Measurements from ENCODE around the gene SPCS2. TPM values are rescaled to one million over a fixed set of nuclear protein-coding genes. Genes with fewer than 3 reads are reported as not detected.

Gene SPCS2
- total RNA-seq, 1 experiment from 2014 or later: 175 TPM

DNA sequence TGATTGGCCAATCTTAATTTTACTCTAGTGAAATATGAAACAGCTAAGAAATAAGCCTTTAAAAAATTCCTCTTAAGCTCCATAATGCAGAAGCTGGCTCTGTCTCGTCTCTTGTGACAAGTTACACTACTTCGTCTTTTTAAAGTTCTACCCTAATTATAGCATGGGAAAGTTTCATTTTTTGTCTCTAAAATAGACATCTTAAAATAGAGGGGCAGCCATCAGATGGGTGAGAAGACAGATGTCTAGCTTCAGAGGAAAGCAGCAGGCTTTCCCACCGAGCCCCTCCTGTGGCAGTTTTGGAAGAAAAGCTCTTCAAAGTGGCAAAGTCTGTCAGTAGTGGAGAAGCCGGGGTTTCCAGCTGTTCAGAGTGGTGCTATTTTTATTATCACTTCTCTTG is 39.7 kb upstream of the SPCS2 start:
- H3K27ac ChIP-seq: no peak overlapping the region
- H3K79me2 ChIP-seq (ENCODE audit: low read depth): no peaks in the 10 kb centered on the region
- no peak for TF ChIP-seq EZH2 (IDR thresholded peaks at IDR 0.05; ENCODE audit: low read depth)
- TF ChIP-seq, protein P1, sequence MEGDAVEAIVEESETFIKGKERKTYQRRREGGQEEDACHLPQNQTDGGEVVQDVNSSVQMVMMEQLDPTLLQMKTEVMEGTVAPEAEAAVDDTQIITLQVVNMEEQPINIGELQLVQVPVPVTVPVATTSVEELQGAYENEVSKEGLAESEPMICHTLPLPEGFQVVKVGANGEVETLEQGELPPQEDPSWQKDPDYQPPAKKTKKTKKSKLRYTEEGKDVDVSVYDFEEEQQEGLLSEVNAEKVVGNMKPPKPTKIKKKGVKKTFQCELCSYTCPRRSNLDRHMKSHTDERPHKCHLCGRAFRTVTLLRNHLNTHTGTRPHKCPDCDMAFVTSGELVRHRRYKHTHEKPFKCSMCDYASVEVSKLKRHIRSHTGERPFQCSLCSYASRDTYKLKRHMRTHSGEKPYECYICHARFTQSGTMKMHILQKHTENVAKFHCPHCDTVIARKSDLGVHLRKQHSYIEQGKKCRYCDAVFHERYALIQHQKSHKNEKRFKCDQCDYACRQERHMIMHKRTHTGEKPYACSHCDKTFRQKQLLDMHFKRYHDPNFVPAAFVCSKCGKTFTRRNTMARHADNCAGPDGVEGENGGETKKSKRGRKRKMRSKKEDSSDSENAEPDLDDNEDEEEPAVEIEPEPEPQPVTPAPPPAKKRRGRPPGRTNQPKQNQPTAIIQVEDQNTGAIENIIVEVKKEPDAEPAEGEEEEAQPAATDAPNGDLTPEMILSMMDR (conservative IDR thresholded peaks at IDR 0.05): no peak
- ChIA-PET CTCF (interaction anchor here (0.6 kb wide), 1 partner anchor 340 kb away, joined by 4 read pairs; no protein-coding TSS in a partner anchor), POLR2A (ENCODE audit: unreplicated experiment) (no interaction called here)
- no peaks in the 10 kb centered on the region for H4K20me1 ChIP-seq (ENCODE audit: insufficient read depth)
- no TSS peak for BruUV-seq (replicated peaks)
- H3K36me3 ChIP-seq (ENCODE audit: low read depth): no peaks in the 10 kb centered on the region
- no peak overlapping the region for H2AFZ ChIP-seq
- H3K27me3 ChIP-seq (ENCODE audit: insufficient read depth, low read depth): no peaks in the 10 kb centered on the region
- H3K4me1 ChIP-seq (replicated peaks; ENCODE audit: insufficient read depth): no peaks in the 10 kb centered on the region
- no peak for DNase-seq
- no peak overlapping the region for H3K4me3 ChIP-seq
- no peaks in the 10 kb centered on the region for H3K9me3 ChIP-seq (ENCODE audit: insufficient read depth, low read depth)
- no peaks in the 10 kb centered on the region for H3K9me2 ChIP-seq (ENCODE audit: insufficient read depth)
- H3K4me2 ChIP-seq: no peak overlapping the region
- intact Hi-C loops (cut with micrococcal nuclease; ENCODE audit: unreplicated experiment): no loop called here
- H3F3A ChIP-seq (ENCODE audit: insufficient read depth, low read depth): no peaks in the 10 kb centered on the region

DNA sequence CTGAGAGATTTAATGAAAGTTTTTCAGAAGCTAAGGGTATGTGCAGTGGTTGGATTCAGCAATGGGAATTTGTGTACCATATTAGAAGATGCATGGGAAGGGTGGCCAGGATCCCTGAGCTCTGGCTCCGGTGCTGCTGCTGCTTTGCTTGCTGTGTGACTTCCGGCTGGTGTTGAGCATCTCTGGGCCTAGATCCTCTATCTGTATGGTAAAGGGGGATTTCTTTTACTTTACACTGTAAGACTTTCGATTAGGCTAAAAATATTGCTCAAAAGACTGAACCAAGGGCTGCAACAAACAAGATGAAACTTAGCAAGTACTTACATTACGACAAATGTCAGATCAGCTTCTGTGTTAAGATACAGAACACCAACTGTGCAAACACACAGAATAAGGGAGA is 39.3 kb upstream of the SPCS2 start:
- intact Hi-C loops (cut with micrococcal nuclease; ENCODE audit: unreplicated experiment): no loop called here
- no peaks in the 10 kb centered on the region for H3K9me3 ChIP-seq (ENCODE audit: insufficient read depth, low read depth)
- no peaks in the 10 kb centered on the region for H3K79me2 ChIP-seq (ENCODE audit: low read depth)
- no peaks in the 10 kb centered on the region for H3K4me1 ChIP-seq (replicated peaks; ENCODE audit: insufficient read depth)
- H4K20me1 ChIP-seq (ENCODE audit: insufficient read depth): no peaks in the 10 kb centered on the region
- H3K36me3 ChIP-seq (ENCODE audit: low read depth): no peaks in the 10 kb centered on the region
- H3K4me3 ChIP-seq: no peak overlapping the region
- H3K9me2 ChIP-seq (ENCODE audit: insufficient read depth): no peaks in the 10 kb centered on the region
- no peak overlapping the region for H3K4me2 ChIP-seq
- H3K27ac ChIP-seq: no peak overlapping the region
- no peaks in the 10 kb centered on the region for H3F3A ChIP-seq (ENCODE audit: insufficient read depth, low read depth)
- no peak for DNase-seq
- BruUV-seq (replicated peaks): no TSS peak
- ChIA-PET POLR2A (ENCODE audit: unreplicated experiment) (no interaction called here), CTCF (no interaction called here)
- H2AFZ ChIP-seq: no peak overlapping the region
- no peaks in the 10 kb centered on the region for H3K27me3 ChIP-seq (ENCODE audit: insufficient read depth, low read depth)
- TF ChIP-seq EZH2 (IDR thresholded peaks at IDR 0.05; ENCODE audit: low read depth): no peak
- TF ChIP-seq, protein P1 (conservative IDR thresholded peaks at IDR 0.05): no peak

DNA sequence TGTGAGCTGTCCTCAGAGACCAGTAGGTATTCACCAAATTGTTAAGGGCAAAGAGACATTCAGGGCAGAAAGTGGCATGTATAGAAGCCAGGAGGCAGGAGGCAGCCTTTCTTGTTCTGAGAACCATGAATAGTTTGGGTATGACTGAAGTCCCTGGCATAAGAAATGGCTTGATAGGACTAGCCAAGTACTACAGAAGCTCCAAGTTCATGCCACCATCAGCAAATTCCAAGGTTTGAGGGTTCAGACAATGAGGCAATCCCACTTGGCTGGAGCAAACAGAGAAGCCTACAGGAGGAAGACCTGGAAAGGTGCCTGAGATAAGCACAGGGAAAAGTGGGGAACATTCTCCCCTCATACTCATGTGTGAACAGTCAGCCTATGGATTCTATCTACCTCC is 25.9 kb upstream of the SPCS2 start:
- BruUV-seq (replicated peaks): no TSS peak
- ChIA-PET CTCF (interaction anchor here (0.6 kb wide), 2 partner anchors 348 to 1094 kb away, joined by 3 to 4 read pairs; no protein-coding TSS in a partner anchor), POLR2A (ENCODE audit: unreplicated experiment) (no interaction called here)
- Histone ChIP-seq H3K27me3 (ENCODE audit: insufficient read depth, low read depth) (no peaks in the 10 kb centered on the region), H3K9me3 (ENCODE audit: insufficient read depth, low read depth) (no peaks in the 10 kb centered on the region), H3K9me2 (ENCODE audit: insufficient read depth) (no peaks in the 10 kb centered on the region), H4K20me1 (ENCODE audit: insufficient read depth) (no peaks in the 10 kb centered on the region), H3K4me3 (no peak overlapping the region), H3K36me3 (ENCODE audit: low read depth) (0 out of 2 replicates have a peak, but pooled peaks cover 7% of the 10 kb centered on the region), H3K79me2 (ENCODE audit: low read depth) (no peaks in the 10 kb centered on the region), H3K27ac (no peak overlapping the region), H2AFZ (no peak overlapping the region), H3F3A (ENCODE audit: insufficient read depth, low read depth) (no peaks in the 10 kb centered on the region), H3K4me1 (replicated peaks; ENCODE audit: insufficient read depth) (no peaks in the 10 kb centered on the region), H3K4me2 (no peak overlapping the region)
- DNase-seq: no peak
- intact Hi-C loops (cut with micrococcal nuclease; ENCODE audit: unreplicated experiment): no loop called here
- TF ChIP-seq, protein P1 (conservative IDR thresholded peaks at IDR 0.05): no peak
- TF ChIP-seq EZH2 (IDR thresholded peaks at IDR 0.05; ENCODE audit: low read depth): no peak
